ENCODE data around the gene TERT. TPM values are rescaled to one million over a fixed set of nuclear protein-coding genes. Genes with fewer than 3 reads are reported as not detected.
A peak's percentile ranks its signal among the peaks of the same experiment; 100 is the strongest.

TERT gene
- total RNA-seq, 3 donors from 2014 or later (not counting 1 experiment from before 2014, with no cell fraction given), result not detected

- peaks cover 46% of the 10 kb centered on the region for H3K36me3 ChIP-seq (ENCODE audit: control insufficient read depth, insufficient read depth, low read length)
- no peaks in the 10 kb centered on the region for H3K27me3 ChIP-seq (ENCODE audit: control insufficient read depth, insufficient read depth, low read length)
- no peaks in the 10 kb centered on the region for H3K4me1 ChIP-seq (ENCODE audit: control insufficient read depth, insufficient read depth, low read length)
- WGBS (ENCODE audit: insufficient coverage), result 93% methylated on average over 22 of the region's 22 CpGs
- H3K4me1 Mint-ChIP-seq, result peaks cover 6 to 28% of the 10 kb centered on the region in 2 donors
- no peaks in the 10 kb centered on the region for H3K9me3 Mint-ChIP-seq
- ATAC-seq (no peak), DNase-seq (no peak)
- intact Hi-C loops (cut with micrococcal nuclease), result no loop called here
- H3K27ac ChIP-seq (ENCODE audit: low read length), result no peak overlapping the region
- no peak overlapping the region for H3K4me3 ChIP-seq (ENCODE audit: low read length)
- H3K36me3 Mint-ChIP-seq, result peaks cover 9% of the 10 kb centered on the region
- no peak overlapping the region for H3K27ac Mint-ChIP-seq
- no peak overlapping the region for H3K4me3 Mint-ChIP-seq
- H3K27me3 Mint-ChIP-seq (ENCODE audit: low read depth in 2 of 2), result no peaks in the 10 kb centered on the region
- no peak for TF ChIP-seq CTCF (IDR thresholded peaks at IDR 0.05)
- no peaks in the 10 kb centered on the region for H3K9me3 ChIP-seq (ENCODE audit: control insufficient read depth, insufficient read depth, low read length)
These were observed 31.1 kb upstream of the TERT start for GRCh38 chr5:1325870-1326531.

DNA sequence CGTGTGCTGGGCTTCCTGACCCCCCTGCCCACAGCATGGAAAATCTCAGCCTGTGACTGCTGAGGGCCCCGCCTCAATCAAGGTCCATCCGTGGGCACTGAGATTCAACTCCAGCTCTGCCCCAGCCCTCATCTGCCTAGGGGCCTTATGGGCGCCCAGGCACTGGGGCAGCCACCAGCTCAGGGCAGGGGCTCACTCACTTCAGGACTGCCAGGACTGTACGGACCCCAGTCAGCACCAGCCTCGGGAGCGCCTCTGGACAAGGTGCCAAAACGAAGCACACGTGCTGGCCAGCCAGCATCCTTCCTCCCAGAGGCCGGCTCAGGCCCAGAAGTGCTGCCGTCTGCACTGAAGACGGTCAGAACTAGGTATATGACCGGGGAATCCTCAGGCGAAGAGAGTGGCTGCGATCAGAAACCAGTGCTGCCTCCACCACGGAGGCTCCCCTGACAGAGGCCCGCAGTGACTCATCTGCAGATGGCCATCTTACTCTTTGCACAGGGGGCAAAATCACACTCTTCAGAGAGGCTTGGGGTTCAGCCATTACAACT, 30.4 kb upstream of the TERT start:
- DNase-seq (no peak), ATAC-seq (peak in 2 of 3 donors; percentile 12 to 44)
- Histone ChIP-seq H3K36me3 (ENCODE audit: control insufficient read depth, insufficient read depth, low read length) (peaks cover 48% of the 10 kb centered on the region), H3K9me3 (ENCODE audit: control insufficient read depth, insufficient read depth, low read length) (no peaks in the 10 kb centered on the region), H3K27ac (ENCODE audit: low read length) (no peak overlapping the region), H3K27me3 (ENCODE audit: control insufficient read depth, insufficient read depth, low read length) (no peaks in the 10 kb centered on the region), H3K4me3 (ENCODE audit: low read length) (no peak overlapping the region), H3K4me1 (ENCODE audit: control insufficient read depth, insufficient read depth, low read length) (no peaks in the 10 kb centered on the region)
- Mint-ChIP-seq H3K4me1 (peaks cover 6 to 28% of the 10 kb centered on the region in 2 donors), H3K27me3 (ENCODE audit: low read depth in 2 of 2) (no peaks in the 10 kb centered on the region), H3K36me3 (peaks cover 10% of the 10 kb centered on the region), H3K9me3 (no peaks in the 10 kb centered on the region), H3K27ac (no peak overlapping the region), H3K4me3 (no peak overlapping the region)
- intact Hi-C loops (cut with micrococcal nuclease), result no loop called here
- no peak for TF ChIP-seq CTCF (IDR thresholded peaks at IDR 0.05)
- WGBS (ENCODE audit: insufficient coverage), result 93% methylated on average over 17 of the region's 17 CpGs

DNA sequence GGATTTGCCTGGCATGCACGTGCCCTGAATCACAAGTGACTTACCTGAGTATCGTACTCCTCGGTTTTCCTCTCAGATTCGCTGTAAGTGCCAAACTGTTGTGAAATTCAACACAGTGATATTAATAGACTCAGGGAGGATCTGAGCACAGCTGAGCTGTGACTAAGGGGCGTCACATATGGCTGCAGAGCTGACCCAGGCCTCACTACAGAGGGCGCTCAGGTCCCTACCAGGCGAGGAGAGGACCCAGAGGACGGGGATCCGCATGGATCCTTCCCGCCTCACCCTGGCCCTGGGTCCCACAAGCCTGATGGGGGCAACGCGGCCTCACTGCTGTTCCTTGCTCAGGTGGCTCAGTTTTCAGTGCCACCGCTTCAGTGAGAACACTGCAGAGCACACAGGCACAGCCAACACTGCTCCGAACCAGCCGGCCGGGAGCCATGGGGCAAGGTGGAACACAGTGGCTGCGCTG, 29.9 kb upstream of the TERT start:
- Mint-ChIP-seq H3K4me3 (no peak overlapping the region), H3K9me3 (no peaks in the 10 kb centered on the region), H3K4me1 (peaks cover 6 to 28% of the 10 kb centered on the region in 2 donors), H3K27me3 (ENCODE audit: low read depth in 2 of 2) (no peaks in the 10 kb centered on the region), H3K27ac (no peak overlapping the region), H3K36me3 (peaks cover 10% of the 10 kb centered on the region)
- no peak for DNase-seq
- intact Hi-C loops (cut with micrococcal nuclease), result no loop called here
- 96% methylated on average over 17 of the region's 17 CpGs for WGBS (ENCODE audit: insufficient coverage)
- H3K27ac ChIP-seq (ENCODE audit: low read length), result no peak overlapping the region
- TF ChIP-seq CTCF (IDR thresholded peaks at IDR 0.05), result no peak
- H3K27me3 ChIP-seq (ENCODE audit: control insufficient read depth, insufficient read depth, low read length), result no peaks in the 10 kb centered on the region
- H3K4me1 ChIP-seq (ENCODE audit: control insufficient read depth, insufficient read depth, low read length), result no peaks in the 10 kb centered on the region
- H3K9me3 ChIP-seq (ENCODE audit: control insufficient read depth, insufficient read depth, low read length), result no peaks in the 10 kb centered on the region
- peaks cover 49% of the 10 kb centered on the region for H3K36me3 ChIP-seq (ENCODE audit: control insufficient read depth, insufficient read depth, low read length)
- no peak overlapping the region for H3K4me3 ChIP-seq (ENCODE audit: low read length)
- ATAC-seq, result no peak
